Middle frontal gyrus (tissue), 1 donor: Measurements from ENCODE around the gene DNAH12.
"Not testable (repeated sequence)": the region's sequence is repeated elsewhere in the genome, so short reads cannot be mapped to it uniquely, and the experiment has no call there.

Experiments used
- DNase-seq: peaks from one replicate; pipeline ENCODE4 v3.0.0-alpha.2; 2015; ENCODE audit warnings: low spot score; ENCODE audit errors: extremely low spot score

The DNAH12 gene

DNA sequence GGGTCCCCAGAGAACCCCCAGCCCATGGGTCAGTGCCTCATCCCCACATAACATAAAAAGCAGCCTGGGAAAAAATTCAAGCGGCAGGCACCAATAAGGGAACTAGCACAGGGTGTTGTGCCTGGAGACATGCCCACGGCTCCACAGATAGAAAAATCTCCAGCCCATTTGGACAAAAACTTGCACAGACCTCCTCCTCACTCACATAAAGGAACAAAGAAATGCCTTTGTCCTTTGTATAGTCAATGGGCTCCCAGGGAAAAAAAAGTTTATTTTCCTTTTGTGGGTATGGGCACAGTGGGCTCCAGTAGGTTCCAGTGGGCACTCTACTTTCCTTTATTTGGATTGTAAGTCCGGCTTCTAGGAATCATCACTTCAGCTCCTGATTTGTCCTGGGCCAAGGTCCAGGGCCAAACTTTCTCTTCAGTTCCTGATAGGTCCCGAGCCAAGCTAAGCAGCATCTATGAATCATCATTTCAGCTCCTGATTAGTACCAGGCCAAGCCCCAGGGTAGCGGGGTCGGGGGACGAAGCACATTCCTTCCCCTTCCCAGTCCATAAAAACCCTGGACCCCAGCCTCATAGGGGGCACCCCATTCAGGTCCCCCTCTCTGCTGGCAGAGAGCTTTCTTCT is 1.6 kb upstream of the DNAH12 start:
- DNase-seq = no peak

DNA sequence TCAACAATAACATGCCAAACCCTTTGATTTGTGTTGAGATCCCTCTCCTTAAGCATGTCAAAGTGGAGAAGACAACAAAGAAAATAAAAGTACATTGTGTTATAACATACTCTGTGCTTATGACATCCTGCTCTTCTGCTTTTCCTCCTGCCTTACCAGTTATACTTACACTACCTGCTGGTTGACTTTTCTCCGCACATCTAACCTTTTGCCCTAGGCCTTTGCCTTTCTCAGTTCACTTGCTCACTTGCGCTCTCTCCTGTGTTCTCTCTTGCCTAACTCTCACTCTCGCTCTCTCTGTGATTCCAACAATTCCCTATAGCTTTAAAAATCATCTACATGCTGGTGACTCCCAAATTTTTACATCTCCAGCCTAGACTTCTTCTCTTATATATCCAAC is 5.7 kb downstream of the DNAH12 start:
- DNase-seq = no peak

GRCh38 chr3:57530071-57530608 is 14.0 kb downstream of the DNAH12 start:
- DNase-seq = no peak

DNA sequence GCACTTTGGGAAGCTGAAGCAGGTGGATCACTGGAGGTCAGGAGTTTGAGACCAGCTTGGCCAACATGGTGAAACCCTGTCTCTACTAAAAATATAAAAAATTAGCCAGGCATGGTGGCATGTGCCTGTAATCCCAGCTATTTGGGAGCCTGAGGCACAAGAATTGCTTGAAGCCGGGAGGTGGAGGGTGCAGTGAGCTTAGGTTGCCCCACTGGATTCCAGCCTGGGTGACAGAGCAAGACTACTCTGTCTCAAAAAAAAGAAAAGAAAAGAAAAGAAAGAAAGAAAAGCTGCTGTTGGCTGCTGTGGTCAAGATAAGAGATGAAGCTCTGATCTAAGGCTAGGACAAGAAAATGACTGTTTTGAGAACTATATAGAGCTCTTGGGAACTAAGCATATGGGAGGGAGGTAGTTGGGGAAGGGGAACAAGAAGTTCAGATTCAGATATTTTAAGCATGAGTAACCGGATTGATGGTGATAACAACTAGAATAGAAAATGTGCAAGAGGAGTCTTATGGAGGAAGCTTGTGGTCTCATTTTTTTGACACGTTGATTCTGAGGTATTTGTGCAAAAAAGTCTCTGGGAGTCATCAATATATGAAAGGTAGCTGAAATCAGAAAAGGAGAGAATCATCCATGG is 25.7 kb downstream of the DNAH12 start:
- no peak for DNase-seq

- DNase-seq = no peak
Measured at GRCh38 chr3:57512166-57512565, 32.0 kb downstream of the DNAH12 start.

DNA sequence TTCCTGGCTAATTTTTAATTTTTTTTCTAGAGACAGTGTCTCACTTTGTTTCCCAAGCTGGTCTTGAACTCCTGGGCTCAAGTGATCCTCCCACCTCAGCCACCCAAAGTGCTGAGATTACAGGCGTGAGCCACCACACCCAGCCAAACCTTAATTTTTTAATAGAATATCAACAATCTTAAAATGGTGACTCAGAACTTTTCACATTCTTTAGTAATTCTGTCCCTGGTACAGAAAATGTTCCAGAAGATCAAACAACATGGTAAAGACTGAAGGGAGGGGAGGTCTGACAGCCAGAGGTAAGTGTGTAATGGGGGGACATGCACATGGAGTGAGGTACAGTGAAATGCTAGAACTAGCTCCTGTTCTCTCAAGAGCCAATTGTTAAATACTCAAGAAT is 38.2 kb downstream of the DNAH12 start:
- DNase-seq = no peak

- DNase-seq = no peak
Measured at GRCh38 chr3:57500506-57500905, 43.6 kb downstream of the DNAH12 start.

- DNase-seq = no peak
Measured at GRCh38 chr3:57497904-57498303, 46.2 kb downstream of the DNAH12 start.

- DNase-seq = no peak
Measured at GRCh38 chr3:57484563-57484962, 59.6 kb downstream of the DNAH12 start.

GRCh38 chr3:57477193-57477592 is 67.0 kb downstream of the DNAH12 start:
- DNase-seq = not testable (repeated sequence)

DNA sequence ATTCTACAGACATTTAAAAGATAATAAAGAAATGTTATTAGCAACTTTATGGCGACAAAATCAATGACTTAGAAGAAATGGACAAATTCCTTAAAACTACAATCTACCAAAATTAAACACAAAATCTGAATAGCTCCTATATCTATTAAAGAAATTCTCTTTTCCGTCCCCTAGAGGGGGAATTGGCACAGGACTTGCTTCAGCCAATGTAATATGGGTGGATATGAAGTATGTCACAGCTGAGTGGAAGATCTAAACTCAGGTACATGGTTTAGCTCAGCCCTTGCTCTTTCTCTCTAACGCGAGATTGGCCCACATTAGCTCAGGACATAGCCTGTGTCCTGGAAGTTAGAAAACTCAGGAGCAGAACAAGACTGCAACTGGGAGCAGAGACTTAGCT is 79.3 kb downstream of the DNAH12 start:
- no peak for DNase-seq

GRCh38 chr3:57464011-57464410 is 80.1 kb downstream of the DNAH12 start:
- no peak for DNase-seq

DNA sequence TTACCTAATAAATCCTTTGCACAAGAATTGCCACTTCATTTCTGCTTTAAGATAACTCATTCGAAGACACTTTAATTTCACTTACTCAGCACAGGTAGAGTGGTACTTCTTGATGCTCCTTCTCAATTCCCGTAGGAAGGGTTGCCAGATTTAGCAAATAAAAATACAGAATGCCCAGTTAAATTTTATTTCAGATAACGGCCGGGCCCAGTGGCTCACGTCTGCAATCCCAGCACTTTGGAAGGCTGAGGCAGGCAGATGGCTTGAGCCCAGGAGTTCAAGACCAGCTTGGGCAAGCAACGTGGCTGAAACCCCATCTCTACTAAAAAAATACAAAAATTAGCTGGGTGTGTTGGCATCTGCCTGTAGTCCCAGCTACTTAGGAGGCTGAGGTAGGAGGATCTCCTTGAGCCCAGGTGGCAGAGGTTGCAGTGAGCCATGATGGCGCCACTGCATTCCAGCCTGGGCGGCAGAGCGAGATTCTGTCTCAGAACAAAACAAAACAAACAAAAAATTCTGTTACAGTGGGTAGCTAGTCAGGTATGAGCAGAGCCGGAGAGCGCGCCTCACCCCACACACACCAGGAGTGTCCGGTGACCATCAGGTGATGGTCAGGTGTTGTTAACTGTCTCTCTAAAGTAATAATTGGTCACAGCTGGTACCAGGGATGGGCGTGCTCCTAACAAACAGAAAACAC is 92.8 kb downstream of the DNAH12 start:
- no peak for DNase-seq

DNA sequence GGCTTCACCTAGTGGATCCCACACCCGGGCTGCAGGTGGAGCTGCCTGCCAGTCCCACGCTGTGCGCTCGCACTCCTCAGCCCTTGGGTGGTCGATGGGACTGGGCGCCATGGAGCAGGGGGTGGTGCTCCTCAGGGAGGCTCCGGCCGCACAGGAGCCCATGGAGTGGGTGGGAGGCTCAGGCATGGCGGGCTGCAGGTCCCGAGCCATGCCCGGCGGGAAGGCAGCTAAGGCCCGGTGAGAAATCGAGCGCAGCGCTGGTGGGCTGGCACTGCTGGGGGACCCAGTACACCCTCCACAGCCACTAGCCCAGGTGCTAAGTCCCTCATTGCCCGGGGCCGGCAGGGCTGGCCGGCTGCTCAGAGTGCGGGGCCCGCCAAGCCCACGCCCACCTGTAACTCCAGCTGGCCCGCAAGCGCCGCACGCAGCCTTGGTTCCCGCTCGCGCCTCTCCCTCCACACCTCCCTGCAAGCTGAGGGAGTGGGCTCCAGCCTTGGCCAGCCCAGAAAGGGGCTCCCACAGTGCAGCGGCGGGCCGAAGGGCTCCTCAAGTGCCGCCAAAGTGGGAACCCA is 94.8 kb downstream of the DNAH12 start:
- DNase-seq = not testable (repeated sequence)

- not testable (repeated sequence) for DNase-seq
Measured at GRCh38 chr3:57448489-57448888, 95.7 kb downstream of the DNAH12 start.

- no peak for DNase-seq
Measured at GRCh38 chr3:57446318-57446841, 97.8 kb downstream of the DNAH12 start.

DNA sequence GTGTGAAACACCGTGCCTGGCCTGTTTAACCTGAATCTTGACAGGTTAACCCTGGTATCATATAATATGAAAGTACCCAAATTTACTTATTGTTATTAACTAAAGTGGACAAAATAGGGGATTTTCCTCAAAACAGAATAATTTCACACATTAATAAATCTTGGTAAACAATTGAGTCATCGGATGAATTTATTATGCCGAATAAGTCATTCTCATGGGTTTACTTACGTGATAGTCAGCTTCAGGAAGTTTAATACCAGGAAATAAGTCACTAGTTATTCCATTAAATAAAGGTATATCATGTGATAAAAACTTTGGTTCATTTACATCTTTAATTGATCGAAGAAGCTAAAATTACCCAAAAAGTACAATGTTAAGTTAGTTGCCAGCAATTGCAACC is 99.7 kb downstream of the DNAH12 start:
- no peak for DNase-seq

DNA sequence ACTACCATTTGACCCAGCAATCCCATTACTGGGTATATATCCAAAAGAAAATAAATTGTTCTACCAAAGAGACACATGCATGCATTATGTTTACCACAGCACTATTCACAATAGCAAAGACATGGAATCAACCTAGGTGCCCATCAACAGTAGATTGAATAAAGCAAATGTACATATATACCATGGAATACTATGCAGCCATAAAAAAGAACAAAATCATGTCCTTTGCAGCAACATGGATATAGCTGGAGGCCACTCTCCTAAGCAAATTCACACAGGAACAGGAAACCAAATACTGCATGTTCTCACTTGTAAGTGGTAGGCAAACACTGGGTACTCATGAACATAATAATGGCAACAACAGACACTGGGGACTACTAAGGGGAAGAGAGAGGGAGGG is 104.0 kb downstream of the DNAH12 start:
- DNase-seq = not testable (repeated sequence)

- DNase-seq = not testable (repeated sequence)
Measured at GRCh38 chr3:57438460-57438859, 105.7 kb downstream of the DNAH12 start.

GRCh38 chr3:57436195-57436761 is 107.9 kb downstream of the DNAH12 start:
- DNase-seq = no peak

DNA sequence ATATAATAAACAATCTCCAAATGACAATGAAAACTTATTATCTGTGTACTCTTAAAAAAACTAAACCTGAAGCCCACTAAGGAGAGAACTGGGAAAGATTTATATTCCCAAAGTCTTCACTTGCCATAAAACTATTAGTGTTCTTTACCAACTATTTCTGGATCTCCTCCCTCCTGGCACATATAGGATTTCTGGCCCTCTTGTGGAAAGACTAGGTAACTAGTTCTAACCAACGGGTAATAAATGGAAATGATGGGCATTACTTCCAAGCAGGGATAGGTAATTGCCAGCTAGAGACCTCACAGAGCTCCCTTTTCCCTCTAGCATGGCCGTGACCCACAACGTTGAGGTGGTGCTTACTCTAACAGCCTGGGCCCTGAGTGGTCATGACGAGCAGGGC is 110.1 kb downstream of the DNAH12 start:
- no peak for DNase-seq
